ENCODE measurements around the gene MRPS34.

GRCh38 chr16:1751946-1752345, 21.0 kb downstream of the MRPS34 start:
- no peak for TF ChIP-seq POLR2A (IDR thresholded peaks at IDR 0.05)
- no peak for TF ChIP-seq CTCF (IDR thresholded peaks at IDR 0.05)
- TF ChIP-seq POLR2AphosphoS5 (IDR thresholded peaks at IDR 0.05): no peak
- TF ChIP-seq EP300 (IDR thresholded peaks at IDR 0.05; ENCODE audit: low read depth): no peak

All from transverse colon (tissue), 4 donors.